ENCODE measurements around the gene EML1. TPM values are rescaled to one million over a fixed set of nuclear protein-coding genes. Genes with fewer than 3 reads are reported as not detected.
A peak's percentile ranks its signal among the peaks of the same experiment; 100 is the strongest.

The EML1 gene
- total and polyA plus RNA-seq, 2 of the 13 experiments (the other 11 are each of a cell fraction or from before 2014, with no cell fraction given): 0.59 to 1.7 TPM

- TF ChIP-seq NFAT5 (CRISPR knock-in tag; IDR thresholded peaks at IDR 0.05) (no peak), ZNF629 (CRISPR knock-in tag; conservative IDR thresholded peaks at IDR 0.05) (0 out of 2 replicates have a peak, but pooled peaks have one; percentile 14)
- Histone ChIP-seq H3K9me3 (ENCODE audit: low read length) (no peaks in the 10 kb centered on the region), H3K4me1 (ENCODE audit: insufficient read depth, low read length) (peaks cover 9% of the 10 kb centered on the region; the same call in 1 of the 2 replicates), H3K79me2 (ENCODE audit: insufficient read depth, low read length) (no peaks in the 10 kb centered on the region), H2AFZ (ENCODE audit: low read length) (no peak overlapping the region), H3K9ac (ENCODE audit: insufficient read depth, low read depth, low read length) (no peak overlapping the region), H4K20me1 (ENCODE audit: insufficient read depth, low read length) (no peaks in the 10 kb centered on the region), H3K27ac (ENCODE audit: extremely low read length, insufficient read depth, low read length) (no peak overlapping the region), H3K4me2 (ENCODE audit: low read depth, low read length) (no peak overlapping the region), H3K36me3 (replicated peaks in 1 of 2; ENCODE audit: control insufficient read depth in 1 of 2, insufficient read depth in 2 of 2, low read length in 2 of 2) (no peaks in the 10 kb centered on the region), H3K27me3 (ENCODE audit: control insufficient read depth in 1 of 2, insufficient read depth in 2 of 2, low read length in 2 of 2) (no peaks in the 10 kb centered on the region), H3K4me3 (replicated peaks in 1 of 3; ENCODE audit: insufficient read depth in 1 of 3, low read depth in 2 of 3, low read length in 3 of 3) (no peak overlapping the region)
- ATAC-seq (peak; percentile 71), DNase-seq (ENCODE audit: low spot score) (peak; percentile 9), FAIRE-seq (no peak)
- in situ Hi-C loops (cut with HindIII; ENCODE audit: extremely low pct_ligation_motif_present, low pct_unique_long_range_greater_than_20kb): no loop called here
- WGBS (ENCODE audit: low lambda C conversion rate): 76% methylated on average over 11 of the region's 16 CpGs
- no TSS peak for BruUV-seq (replicated peaks)
- POLR2A ChIA-PET: no interaction called here
- intact Hi-C loops (cut with micrococcal nuclease; ENCODE audit: unreplicated experiment): no loop called here
- CTCF ChIA-PET (ENCODE audit: low intra/inter-chr PET ratio, low total read pairs): no interaction called here
Measured at GRCh38 chr14:99809859-99810558, 16.8 kb downstream of the EML1 start.

- H3K9ac ChIP-seq (ENCODE audit: insufficient read depth, low read depth, low read length): no peak overlapping the region
- no peaks in the 10 kb centered on the region for H4K20me1 ChIP-seq (ENCODE audit: insufficient read depth, low read length)
- no peak overlapping the region for H2AFZ ChIP-seq (ENCODE audit: low read length)
- no peaks in the 10 kb centered on the region for H3K36me3 ChIP-seq (replicated peaks in 1 of 2; ENCODE audit: control insufficient read depth in 1 of 2, insufficient read depth in 2 of 2, low read length in 2 of 2)
- WGBS (ENCODE audit: low lambda C conversion rate): 83% methylated on average over 2 of the region's 2 CpGs
- in situ Hi-C loops (cut with HindIII; ENCODE audit: extremely low pct_ligation_motif_present, low pct_unique_long_range_greater_than_20kb) (no loop called here), intact Hi-C loops (cut with micrococcal nuclease; ENCODE audit: unreplicated experiment) (no loop called here)
- ATAC-seq: no peak
- FAIRE-seq: no peak
- no peaks in the 10 kb centered on the region for H3K9me3 ChIP-seq (ENCODE audit: low read length)
- H3K4me2 ChIP-seq (ENCODE audit: low read depth, low read length): no peak overlapping the region
- H3K4me1 ChIP-seq (ENCODE audit: insufficient read depth, low read length): peaks cover 9% of the 10 kb centered on the region; the same call in 1 of the 2 replicates
- H3K27me3 ChIP-seq (ENCODE audit: control insufficient read depth in 1 of 2, insufficient read depth in 2 of 2, low read length in 2 of 2): no peaks in the 10 kb centered on the region
- BruUV-seq (replicated peaks): no TSS peak
- no peak overlapping the region for H3K4me3 ChIP-seq (replicated peaks in 1 of 3; ENCODE audit: insufficient read depth in 1 of 3, low read depth in 2 of 3, low read length in 3 of 3)
- H3K79me2 ChIP-seq (ENCODE audit: insufficient read depth, low read length): no peaks in the 10 kb centered on the region
- no peak for DNase-seq (ENCODE audit: low spot score)
- H3K27ac ChIP-seq (ENCODE audit: extremely low read length, insufficient read depth, low read length): no peak overlapping the region
- CTCF ChIA-PET (ENCODE audit: low intra/inter-chr PET ratio, low total read pairs): no interaction called here
- POLR2A ChIA-PET: no interaction called here
- TF ChIP-seq ZNF275 (CRISPR knock-in tag; IDR thresholded peaks at IDR 0.05; ENCODE audit: borderline replicate concordance) (no peak), BCL6 (CRISPR knock-in tag; IDR thresholded peaks at IDR 0.05) (no peak), RNF219 (CRISPR knock-in tag; IDR thresholded peaks at IDR 0.05) (no peak), JDP2 (CRISPR knock-in tag; IDR thresholded peaks at IDR 0.05; ENCODE audit: borderline replicate concordance) (no peak), E2F5 (CRISPR knock-in tag; conservative IDR thresholded peaks at IDR 0.05) (no peak), U2AF1 (optimal IDR thresholded peaks at IDR 0.05; ENCODE audit: low read depth, low read length) (no peak)
Measured at GRCh38 chr14:99810559-99810874, 17.3 kb downstream of the EML1 start.
